WTC11 (cell line): ENCODE data around the gene CHRM2. TPM values are rescaled to one million over a fixed set of nuclear protein-coding genes. Genes with fewer than 3 reads are reported as not detected.

Experiments
- ATAC-seq: fragments of 200-7000 bp; cut with Tn5 transposase; 2 replicates; pipeline ENCODE4 v1.10.0; 2021; ENCODE audit warnings: mild to moderate bottlenecking, moderate library complexity
- CTCF ChIA-PET: fragments of 300-600 bp; sonication (Branson Sonifier 250); formaldehyde crosslinking; loops from one replicate; lab custom pipeline; 2021; ENCODE audit warnings: antibody characterized with exemption; lab: Charles Lee
- POLR2A ChIA-PET: fragments of 350-600 bp; sonication (Branson Sonifier 250); formaldehyde crosslinking; loops from one replicate; lab custom pipeline; 2021; ENCODE audit warnings: antibody characterized with exemption; lab: Charles Lee
- DNase-seq: peaks from one replicate; pipeline ENCODE4 v3.0.0; 2021; ENCODE audit warnings: low spot score
- H3K27ac Mint-ChIP-seq: 2 replicates; pipeline ENCODE4 v1.8.0; 2021; ENCODE audit warnings: mixed read lengths
- H3K27me3 Mint-ChIP-seq: 2 replicates; pipeline ENCODE4 v1.8.0; 2021; ENCODE audit warnings: low read depth, mild to moderate bottlenecking, moderate library complexity, mixed read lengths
- H3K36me3 Mint-ChIP-seq: 2 replicates; pipeline ENCODE4 v1.8.0; 2021; ENCODE audit warnings: mixed read lengths
- H3K4me1 Mint-ChIP-seq: 2 replicates; pipeline ENCODE4 v1.8.0; 2022; ENCODE audit warnings: mixed read lengths
- H3K4me3 Mint-ChIP-seq: 2 replicates; pipeline ENCODE4 v1.8.0; 2021; ENCODE audit warnings: mild to moderate bottlenecking, moderate library complexity, mixed read lengths
- H3K9me3 Mint-ChIP-seq: 2 replicates; pipeline ENCODE4 v1.8.0; 2021; ENCODE audit warnings: mixed read lengths
- CBFB ChIP-seq: sonication (generic); formaldehyde crosslinking; IDR thresholded peaks from 2 replicates; pipeline ENCODE4 v1.8.1; 2022; ENCODE audit warnings: mild to moderate bottlenecking, low read depth, missing genetic modification reagents
- EMX1 ChIP-seq: fragments of 250-450 bp; sonication (Bioruptor Pico); IDR thresholded peaks from 2 replicates; pipeline ENCODE4 v1.8.0; 2021; ENCODE audit warnings: mild to moderate bottlenecking
- ETV6 ChIP-seq: sonication (generic); formaldehyde crosslinking; IDR thresholded peaks from 2 replicates; pipeline ENCODE4 v1.8.1; 2022; ENCODE audit warnings: mild to moderate bottlenecking, missing genetic modification reagents
- HMGA2 ChIP-seq: fragments of 250-450 bp; sonication (Bioruptor Pico); IDR thresholded peaks from 2 replicates; pipeline ENCODE4 v1.4.0; 2021; ENCODE audit warnings: mild to moderate bottlenecking, moderate library complexity
- KAT7 ChIP-seq: sonication (generic); formaldehyde crosslinking; IDR thresholded peaks from 2 replicates; pipeline ENCODE4 v1.8.1; 2023; ENCODE audit warnings: missing genetic modification reagents, mild to moderate bottlenecking, borderline replicate concordance
- MXD4 ChIP-seq: fragments of 250-450 bp; sonication (Bioruptor Pico); IDR thresholded peaks from 2 replicates; pipeline ENCODE4 v1.8.0; 2021; ENCODE audit warnings: mild to moderate bottlenecking, moderate library complexity, borderline replicate concordance
- NR2C2 ChIP-seq: sonication (generic); formaldehyde crosslinking; IDR thresholded peaks from 2 replicates; pipeline ENCODE4 v1.8.0; 2022; ENCODE audit warnings: mild to moderate bottlenecking, missing genetic modification reagents
- NR3C1 ChIP-seq: sonication (generic); formaldehyde crosslinking; conservative IDR thresholded peaks from 2 replicates; pipeline ENCODE4 v1.8.1; 2023; ENCODE audit warnings: low read depth, mild to moderate bottlenecking, missing genetic modification reagents
- SMAD4 ChIP-seq: sonication (generic); formaldehyde crosslinking; IDR thresholded peaks from 2 replicates; pipeline ENCODE4 v1.8.0; 2022; ENCODE audit warnings: mild to moderate bottlenecking, missing genetic modification reagents
- ZNF671 ChIP-seq: fragments of 250-450 bp; sonication (Bioruptor Pico); IDR thresholded peaks from 2 replicates; pipeline ENCODE4 v1.8.0; 2021; ENCODE audit warnings: mild to moderate bottlenecking
- total RNA-seq: library from RNA; stranded (reverse); gene quantifications from 3 replicates; pipeline ENCODE4 v1.2.3, GENCODE V29; 2021
- TF ChIP-seq, protein P1 (sequence below): sonication (generic); formaldehyde crosslinking; IDR thresholded peaks from 2 replicates; pipeline ENCODE4 v1.8.1; 2022; ENCODE audit warnings: low read depth, missing genetic modification reagents, borderline replicate concordance
- TF ChIP-seq, protein P2 (sequence below): fragments of 250-450 bp; sonication (Bioruptor Pico); IDR thresholded peaks from 2 replicates; pipeline ENCODE4 v2.1.2; 2022; ENCODE audit warnings: mild to moderate bottlenecking, moderate library complexity
- TF ChIP-seq, protein P3 (sequence below): sonication (generic); formaldehyde crosslinking; IDR thresholded peaks from 2 replicates; pipeline ENCODE4 v1.8.1; 2022; ENCODE audit warnings: missing genetic modification reagents, borderline replicate concordance
- TF ChIP-seq, protein P4 (sequence below): fragments of 250-450 bp; sonication (Bioruptor Pico); IDR thresholded peaks from 2 replicates; pipeline ENCODE4 v1.8.0; 2021; ENCODE audit warnings: mild to moderate bottlenecking
- TF ChIP-seq, protein P5 (sequence below): fragments of 250-450 bp; sonication (Bioruptor Pico); IDR thresholded peaks from 2 replicates; pipeline ENCODE4 v1.9.0; 2021; ENCODE audit warnings: moderate library complexity, mild to moderate bottlenecking, inconsistent platforms, borderline replicate concordance
- TF ChIP-seq, protein P6 (sequence below): sonication (generic); formaldehyde crosslinking; IDR thresholded peaks from 2 replicates; pipeline ENCODE4 v1.8.1; 2023; ENCODE audit warnings: mild to moderate bottlenecking, moderate library complexity, missing genetic modification reagents
- TF ChIP-seq, protein P7 (sequence below): fragments of 200-600 bp; IDR thresholded peaks from 2 replicates; pipeline ENCODE4 v1.8.0; 2022; ENCODE audit warnings: antibody characterized with exemption

CHRM2 gene
- total RNA-seq, 1 experiment from 2014 or later = 0.15 TPM

DNA sequence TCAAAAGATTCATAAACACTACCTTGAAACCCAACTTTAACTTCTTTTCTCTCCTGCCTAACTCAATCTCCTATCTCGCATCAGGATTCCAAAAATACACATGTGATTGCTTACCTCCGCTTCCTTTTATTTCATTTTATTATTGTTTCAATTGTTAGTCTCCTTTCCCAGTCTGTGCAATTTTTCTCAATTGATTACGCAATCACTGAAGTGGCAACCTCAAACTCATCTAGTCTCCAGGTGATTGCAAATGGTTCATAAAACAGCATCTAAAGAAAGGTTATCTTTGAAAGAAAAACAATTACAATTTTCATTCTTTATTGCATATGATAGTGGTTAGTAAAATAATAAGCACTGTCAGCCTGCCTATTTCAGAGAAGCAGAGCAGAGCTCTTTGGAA is 45.6 kb downstream of the CHRM2 start:
- ChIA-PET POLR2A (no interaction called here), CTCF (no interaction called here)
- H3K36me3 Mint-ChIP-seq = no peaks in the 10 kb centered on the region
- no peaks in the 10 kb centered on the region for H3K27me3 Mint-ChIP-seq
- H3K4me3 Mint-ChIP-seq = no peak overlapping the region
- peaks cover 4% of the 10 kb centered on the region for H3K4me1 Mint-ChIP-seq
- no peaks in the 10 kb centered on the region for H3K9me3 Mint-ChIP-seq
- no peak for TF ChIP-seq NR2C2 (CRISPR knock-in tag)
- no peak for TF ChIP-seq SMAD4 (CRISPR knock-in tag)
- TF ChIP-seq, protein P1, sequence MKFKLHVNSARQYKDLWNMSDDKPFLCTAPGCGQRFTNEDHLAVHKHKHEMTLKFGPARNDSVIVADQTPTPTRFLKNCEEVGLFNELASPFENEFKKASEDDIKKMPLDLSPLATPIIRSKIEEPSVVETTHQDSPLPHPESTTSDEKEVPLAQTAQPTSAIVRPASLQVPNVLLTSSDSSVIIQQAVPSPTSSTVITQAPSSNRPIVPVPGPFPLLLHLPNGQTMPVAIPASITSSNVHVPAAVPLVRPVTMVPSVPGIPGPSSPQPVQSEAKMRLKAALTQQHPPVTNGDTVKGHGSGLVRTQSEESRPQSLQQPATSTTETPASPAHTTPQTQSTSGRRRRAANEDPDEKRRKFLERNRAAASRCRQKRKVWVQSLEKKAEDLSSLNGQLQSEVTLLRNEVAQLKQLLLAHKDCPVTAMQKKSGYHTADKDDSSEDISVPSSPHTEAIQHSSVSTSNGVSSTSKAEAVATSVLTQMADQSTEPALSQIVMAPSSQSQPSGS (CRISPR knock-in tag) = no peak
- TF ChIP-seq, protein P2, sequence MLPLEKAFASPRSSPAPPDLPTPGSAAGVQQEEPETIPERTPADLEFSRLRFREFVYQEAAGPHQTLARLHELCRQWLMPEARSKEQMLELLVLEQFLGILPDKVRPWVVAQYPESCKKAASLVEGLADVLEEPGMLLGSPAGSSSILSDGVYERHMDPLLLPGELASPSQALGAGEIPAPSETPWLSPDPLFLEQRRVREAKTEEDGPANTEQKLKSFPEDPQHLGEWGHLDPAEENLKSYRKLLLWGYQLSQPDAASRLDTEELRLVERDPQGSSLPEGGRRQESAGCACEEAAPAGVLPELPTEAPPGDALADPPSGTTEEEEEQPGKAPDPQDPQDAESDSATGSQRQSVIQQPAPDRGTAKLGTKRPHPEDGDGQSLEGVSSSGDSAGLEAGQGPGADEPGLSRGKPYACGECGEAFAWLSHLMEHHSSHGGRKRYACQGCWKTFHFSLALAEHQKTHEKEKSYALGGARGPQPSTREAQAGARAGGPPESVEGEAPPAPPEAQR (CRISPR knock-in tag) = no peak
- TF ChIP-seq MXD4 (CRISPR knock-in tag) = no peak
- no peak for TF ChIP-seq ZNF671 (CRISPR knock-in tag)
- TF ChIP-seq, protein P3, sequence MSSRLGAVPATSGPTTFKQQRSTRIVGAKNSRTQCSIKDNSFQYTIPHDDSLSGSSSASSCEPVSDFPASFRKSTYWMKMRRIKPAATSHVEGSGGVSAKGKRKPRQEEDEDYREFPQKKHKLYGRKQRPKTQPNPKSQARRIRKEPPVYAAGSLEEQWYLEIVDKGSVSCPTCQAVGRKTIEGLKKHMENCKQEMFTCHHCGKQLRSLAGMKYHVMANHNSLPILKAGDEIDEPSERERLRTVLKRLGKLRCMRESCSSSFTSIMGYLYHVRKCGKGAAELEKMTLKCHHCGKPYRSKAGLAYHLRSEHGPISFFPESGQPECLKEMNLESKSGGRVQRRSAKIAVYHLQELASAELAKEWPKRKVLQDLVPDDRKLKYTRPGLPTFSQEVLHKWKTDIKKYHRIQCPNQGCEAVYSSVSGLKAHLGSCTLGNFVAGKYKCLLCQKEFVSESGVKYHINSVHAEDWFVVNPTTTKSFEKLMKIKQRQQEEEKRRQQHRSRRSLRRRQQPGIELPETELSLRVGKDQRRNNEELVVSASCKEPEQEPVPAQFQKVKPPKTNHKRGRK (CRISPR knock-in tag) = no peak
- ATAC-seq (no peak), DNase-seq (no peak)
- no peak overlapping the region for H3K27ac Mint-ChIP-seq

DNA sequence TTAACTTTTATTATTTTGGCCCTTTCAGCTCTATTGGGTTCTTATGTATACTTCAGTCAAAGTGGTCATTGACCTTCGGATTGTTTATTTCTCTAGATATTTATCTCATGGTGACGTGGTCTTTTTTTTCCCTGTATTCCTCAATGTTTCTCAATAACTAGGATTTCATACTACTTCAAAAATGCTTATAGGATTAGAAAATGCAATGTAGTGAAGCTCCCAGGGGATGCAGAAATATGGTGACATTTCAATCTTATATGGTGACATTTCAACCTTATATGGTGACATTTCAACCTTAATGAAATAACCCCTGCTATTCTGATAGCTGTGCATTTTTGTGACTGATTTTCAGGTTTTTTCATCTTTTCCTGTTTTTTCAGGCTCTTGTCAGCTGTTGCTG is 51.4 kb downstream of the CHRM2 start:
- TF ChIP-seq, protein P4, sequence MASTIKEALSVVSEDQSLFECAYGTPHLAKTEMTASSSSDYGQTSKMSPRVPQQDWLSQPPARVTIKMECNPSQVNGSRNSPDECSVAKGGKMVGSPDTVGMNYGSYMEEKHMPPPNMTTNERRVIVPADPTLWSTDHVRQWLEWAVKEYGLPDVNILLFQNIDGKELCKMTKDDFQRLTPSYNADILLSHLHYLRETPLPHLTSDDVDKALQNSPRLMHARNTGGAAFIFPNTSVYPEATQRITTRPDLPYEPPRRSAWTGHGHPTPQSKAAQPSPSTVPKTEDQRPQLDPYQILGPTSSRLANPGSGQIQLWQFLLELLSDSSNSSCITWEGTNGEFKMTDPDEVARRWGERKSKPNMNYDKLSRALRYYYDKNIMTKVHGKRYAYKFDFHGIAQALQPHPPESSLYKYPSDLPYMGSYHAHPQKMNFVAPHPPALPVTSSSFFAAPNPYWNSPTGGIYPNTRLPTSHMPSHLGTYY = no peak
- no peak for TF ChIP-seq CBFB
- no peak for TF ChIP-seq KAT7 (CRISPR knock-in tag)
- no peak for TF ChIP-seq NR3C1 (CRISPR knock-in tag)
- ChIA-PET POLR2A (no interaction called here), CTCF (no interaction called here)
- peaks cover 2% of the 10 kb centered on the region for H3K4me1 Mint-ChIP-seq
- H3K4me3 Mint-ChIP-seq = no peak overlapping the region
- no peak for ATAC-seq
- no peak overlapping the region for H3K27ac Mint-ChIP-seq
- no peaks in the 10 kb centered on the region for H3K36me3 Mint-ChIP-seq
- no peak for DNase-seq
- no peaks in the 10 kb centered on the region for H3K27me3 Mint-ChIP-seq
- H3K9me3 Mint-ChIP-seq = no peaks in the 10 kb centered on the region

DNA sequence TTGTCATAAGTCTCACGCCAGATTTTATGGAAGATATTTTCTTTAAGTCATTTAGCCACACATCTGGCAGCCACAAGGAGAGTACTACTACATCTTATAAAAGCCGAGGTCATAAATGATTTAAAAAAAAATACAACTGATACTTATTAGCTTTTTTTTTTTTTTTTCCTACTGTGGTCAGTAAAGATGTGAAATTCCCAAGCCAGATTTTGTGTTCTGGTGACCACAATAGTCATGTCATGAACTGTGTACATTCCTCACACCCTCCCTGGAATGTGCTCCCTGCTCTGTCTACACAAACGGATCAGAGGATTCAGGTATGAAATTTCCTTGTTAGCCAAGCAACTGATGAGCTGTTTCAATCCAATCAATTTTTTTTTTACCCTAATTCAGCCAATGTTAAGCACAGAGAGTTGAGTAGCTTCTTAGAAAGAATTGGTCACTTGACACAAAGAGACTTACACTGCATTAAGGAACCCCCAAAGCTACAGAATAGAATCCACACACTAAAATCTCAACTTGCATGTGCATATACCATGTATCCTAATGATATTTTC is 54.7 kb downstream of the CHRM2 start:
- ChIA-PET POLR2A (interaction anchor here (0.5 kb wide), 1 partner anchor 18 kb away, joined by 3 read pairs; no protein-coding TSS in a partner anchor), CTCF (interaction anchor here (0.8 kb wide), 1 partner anchor 48 kb away, joined by 3 read pairs; no protein-coding TSS in a partner anchor)
- Mint-ChIP-seq H3K4me1 (peaks cover 4% of the 10 kb centered on the region), H3K27me3 (no peaks in the 10 kb centered on the region), H3K27ac (no peak overlapping the region), H3K36me3 (no peaks in the 10 kb centered on the region), H3K9me3 (no peaks in the 10 kb centered on the region), H3K4me3 (no peak overlapping the region)
- no peak for DNase-seq
- ATAC-seq = no peak
- TF ChIP-seq, protein P5, sequence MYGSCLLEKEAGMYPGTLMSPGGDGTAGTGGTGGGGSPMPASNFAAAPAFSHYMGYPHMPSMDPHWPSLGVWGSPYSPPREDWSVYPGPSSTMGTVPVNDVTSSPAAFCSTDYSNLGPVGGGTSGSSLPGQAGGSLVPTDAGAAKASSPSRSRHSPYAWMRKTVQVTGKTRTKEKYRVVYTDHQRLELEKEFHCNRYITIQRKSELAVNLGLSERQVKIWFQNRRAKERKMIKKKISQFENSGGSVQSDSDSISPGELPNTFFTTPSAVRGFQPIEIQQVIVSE (CRISPR knock-in tag) = no peak
- TF ChIP-seq, protein P6, sequence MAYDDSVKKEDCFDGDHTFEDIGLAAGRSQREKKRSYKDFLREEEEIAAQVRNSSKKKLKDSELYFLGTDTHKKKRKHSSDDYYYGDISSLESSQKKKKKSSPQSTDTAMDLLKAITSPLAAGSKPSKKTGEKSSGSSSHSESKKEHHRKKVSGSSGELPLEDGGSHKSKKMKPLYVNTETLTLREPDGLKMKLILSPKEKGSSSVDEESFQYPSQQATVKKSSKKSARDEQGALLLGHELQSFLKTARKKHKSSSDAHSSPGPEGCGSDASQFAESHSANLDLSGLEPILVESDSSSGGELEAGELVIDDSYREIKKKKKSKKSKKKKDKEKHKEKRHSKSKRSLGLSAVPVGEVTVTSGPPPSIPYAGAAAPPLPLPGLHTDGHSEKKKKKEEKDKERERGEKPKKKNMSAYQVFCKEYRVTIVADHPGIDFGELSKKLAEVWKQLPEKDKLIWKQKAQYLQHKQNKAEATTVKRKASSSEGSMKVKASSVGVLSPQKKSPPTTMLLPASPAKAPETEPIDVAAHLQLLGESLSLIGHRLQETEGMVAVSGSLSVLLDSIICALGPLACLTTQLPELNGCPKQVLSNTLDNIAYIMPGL (CRISPR knock-in tag) = no peak
- TF ChIP-seq, protein P7, sequence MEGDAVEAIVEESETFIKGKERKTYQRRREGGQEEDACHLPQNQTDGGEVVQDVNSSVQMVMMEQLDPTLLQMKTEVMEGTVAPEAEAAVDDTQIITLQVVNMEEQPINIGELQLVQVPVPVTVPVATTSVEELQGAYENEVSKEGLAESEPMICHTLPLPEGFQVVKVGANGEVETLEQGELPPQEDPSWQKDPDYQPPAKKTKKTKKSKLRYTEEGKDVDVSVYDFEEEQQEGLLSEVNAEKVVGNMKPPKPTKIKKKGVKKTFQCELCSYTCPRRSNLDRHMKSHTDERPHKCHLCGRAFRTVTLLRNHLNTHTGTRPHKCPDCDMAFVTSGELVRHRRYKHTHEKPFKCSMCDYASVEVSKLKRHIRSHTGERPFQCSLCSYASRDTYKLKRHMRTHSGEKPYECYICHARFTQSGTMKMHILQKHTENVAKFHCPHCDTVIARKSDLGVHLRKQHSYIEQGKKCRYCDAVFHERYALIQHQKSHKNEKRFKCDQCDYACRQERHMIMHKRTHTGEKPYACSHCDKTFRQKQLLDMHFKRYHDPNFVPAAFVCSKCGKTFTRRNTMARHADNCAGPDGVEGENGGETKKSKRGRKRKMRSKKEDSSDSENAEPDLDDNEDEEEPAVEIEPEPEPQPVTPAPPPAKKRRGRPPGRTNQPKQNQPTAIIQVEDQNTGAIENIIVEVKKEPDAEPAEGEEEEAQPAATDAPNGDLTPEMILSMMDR = no peak
- TF ChIP-seq ETV6 (CRISPR knock-in tag) (no peak), EMX1 (CRISPR knock-in tag) (no peak), HMGA2 (CRISPR knock-in tag) (no peak)
